Right lobe of liver (tissue), 4 donors: ENCODE results near the gene MYO10.

Experiments
- POLR2A ChIP-seq: fragments of 450-650 bp; IDR thresholded peaks from one replicate; pipeline ENCODE4 v1.6.1; 2017; ENCODE audit warnings: antibody characterized with exemption, mild to moderate bottlenecking
- TF ChIP-seq, protein P1 (sequence below), 4 donors: fragments of 200-600 bp in 3 of 4; fragments of 450-650 bp in 1 of 4; IDR thresholded peaks; one replicate each; pipeline versions ENCODE4 v1.5.1 to v1.8.0; 2016 to 2022; ENCODE audit warnings: antibody characterized with exemption in 4 of 4, mild to moderate bottlenecking in 2 of 4
- donor health status: DM: no; HTN: no; CAD: no.
- donor health status: DM: no; HTN: no; CAD: no.
- donor health status: DM: no; HTN: yes; CAD: no.

DNA sequence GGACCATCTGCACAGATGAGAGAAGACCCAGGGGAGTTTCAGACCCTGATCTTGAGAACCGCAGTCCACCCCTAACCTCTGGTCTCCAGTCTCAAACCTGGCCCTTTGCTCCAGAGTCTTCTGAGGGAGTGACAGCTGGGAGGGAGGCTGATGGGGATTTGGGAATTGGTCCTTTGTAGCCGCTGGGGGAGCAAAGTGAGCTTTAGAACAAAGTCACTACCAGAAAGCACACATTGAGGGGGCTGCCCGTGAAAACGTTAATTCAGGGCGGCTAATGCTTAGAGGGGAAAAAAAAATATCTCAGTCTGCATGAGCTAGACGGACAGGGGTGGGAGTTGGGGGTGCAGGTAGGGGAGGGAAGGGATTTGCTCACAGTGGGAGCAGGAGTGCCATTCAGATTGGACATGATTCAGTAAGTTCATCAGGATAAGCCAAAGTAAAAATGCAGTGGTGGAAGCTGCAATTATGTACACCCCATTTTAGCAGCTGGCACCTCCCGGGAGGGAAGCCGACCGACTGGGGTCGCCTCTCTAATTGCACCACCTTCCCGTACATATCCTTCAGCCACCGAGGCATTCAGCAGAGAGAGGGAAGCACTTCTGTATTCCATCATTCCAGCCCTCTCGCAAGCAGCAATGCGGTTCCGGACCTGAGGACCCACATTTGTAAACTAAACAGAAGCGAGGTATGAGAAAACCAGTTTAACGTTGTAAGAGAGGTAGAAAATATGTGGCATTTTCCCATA lies 195.8 kb downstream of the MYO10 start:
- TF ChIP-seq, protein P1, sequence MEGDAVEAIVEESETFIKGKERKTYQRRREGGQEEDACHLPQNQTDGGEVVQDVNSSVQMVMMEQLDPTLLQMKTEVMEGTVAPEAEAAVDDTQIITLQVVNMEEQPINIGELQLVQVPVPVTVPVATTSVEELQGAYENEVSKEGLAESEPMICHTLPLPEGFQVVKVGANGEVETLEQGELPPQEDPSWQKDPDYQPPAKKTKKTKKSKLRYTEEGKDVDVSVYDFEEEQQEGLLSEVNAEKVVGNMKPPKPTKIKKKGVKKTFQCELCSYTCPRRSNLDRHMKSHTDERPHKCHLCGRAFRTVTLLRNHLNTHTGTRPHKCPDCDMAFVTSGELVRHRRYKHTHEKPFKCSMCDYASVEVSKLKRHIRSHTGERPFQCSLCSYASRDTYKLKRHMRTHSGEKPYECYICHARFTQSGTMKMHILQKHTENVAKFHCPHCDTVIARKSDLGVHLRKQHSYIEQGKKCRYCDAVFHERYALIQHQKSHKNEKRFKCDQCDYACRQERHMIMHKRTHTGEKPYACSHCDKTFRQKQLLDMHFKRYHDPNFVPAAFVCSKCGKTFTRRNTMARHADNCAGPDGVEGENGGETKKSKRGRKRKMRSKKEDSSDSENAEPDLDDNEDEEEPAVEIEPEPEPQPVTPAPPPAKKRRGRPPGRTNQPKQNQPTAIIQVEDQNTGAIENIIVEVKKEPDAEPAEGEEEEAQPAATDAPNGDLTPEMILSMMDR (IDR thresholded peaks at IDR 0.05) = no peak
- TF ChIP-seq POLR2A = no peak
